Measurements from ENCODE around the gene KLF12.

KLF12 gene

DNA sequence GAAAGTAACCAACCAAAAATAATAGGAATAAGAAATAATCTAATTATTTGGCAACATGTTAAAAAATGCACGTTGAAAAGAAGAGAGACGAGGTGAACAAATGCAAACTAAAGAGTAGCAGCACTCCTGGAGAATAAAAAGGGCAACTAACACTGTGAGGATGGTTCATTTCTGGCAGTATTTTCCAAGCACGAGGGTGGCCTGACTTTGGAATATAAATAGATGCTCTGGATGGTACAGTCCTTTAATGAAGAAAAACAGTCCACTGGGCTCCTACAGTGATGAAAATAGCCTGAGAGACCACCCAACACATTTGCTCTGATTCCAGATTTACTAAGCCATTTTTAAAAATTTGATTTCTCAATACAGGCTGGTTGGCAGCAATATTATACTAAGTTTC is 17.7 kb upstream of the KLF12 start:
- TF ChIP-seq, protein P1, sequence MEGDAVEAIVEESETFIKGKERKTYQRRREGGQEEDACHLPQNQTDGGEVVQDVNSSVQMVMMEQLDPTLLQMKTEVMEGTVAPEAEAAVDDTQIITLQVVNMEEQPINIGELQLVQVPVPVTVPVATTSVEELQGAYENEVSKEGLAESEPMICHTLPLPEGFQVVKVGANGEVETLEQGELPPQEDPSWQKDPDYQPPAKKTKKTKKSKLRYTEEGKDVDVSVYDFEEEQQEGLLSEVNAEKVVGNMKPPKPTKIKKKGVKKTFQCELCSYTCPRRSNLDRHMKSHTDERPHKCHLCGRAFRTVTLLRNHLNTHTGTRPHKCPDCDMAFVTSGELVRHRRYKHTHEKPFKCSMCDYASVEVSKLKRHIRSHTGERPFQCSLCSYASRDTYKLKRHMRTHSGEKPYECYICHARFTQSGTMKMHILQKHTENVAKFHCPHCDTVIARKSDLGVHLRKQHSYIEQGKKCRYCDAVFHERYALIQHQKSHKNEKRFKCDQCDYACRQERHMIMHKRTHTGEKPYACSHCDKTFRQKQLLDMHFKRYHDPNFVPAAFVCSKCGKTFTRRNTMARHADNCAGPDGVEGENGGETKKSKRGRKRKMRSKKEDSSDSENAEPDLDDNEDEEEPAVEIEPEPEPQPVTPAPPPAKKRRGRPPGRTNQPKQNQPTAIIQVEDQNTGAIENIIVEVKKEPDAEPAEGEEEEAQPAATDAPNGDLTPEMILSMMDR (IDR thresholded peaks at IDR 0.05; ENCODE audit: insufficient read depth, missing control alignments) = no peak
- no peak for FAIRE-seq
- no peak for DNase-seq (ENCODE audit: insufficient read length, low spot score)

DNA sequence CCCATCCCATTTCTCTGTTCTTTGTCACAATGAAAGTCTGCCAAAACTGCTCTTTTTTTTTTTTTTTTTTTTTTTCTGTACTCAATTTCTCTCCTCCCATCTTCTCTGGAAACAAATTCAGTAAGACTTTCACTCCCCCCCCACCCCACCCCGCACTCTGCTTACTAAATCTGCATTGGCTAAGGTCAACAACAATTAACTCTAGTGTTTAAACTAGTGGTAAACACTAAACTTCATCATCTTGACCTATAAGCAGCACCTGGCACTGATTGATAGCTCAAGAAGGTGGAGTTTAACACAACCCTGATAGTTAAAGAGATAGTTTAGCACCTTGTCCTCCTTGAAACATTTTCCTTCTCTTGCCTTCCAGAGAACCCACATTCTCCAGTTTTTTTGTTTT is 14.1 kb upstream of the KLF12 start:
- no peak for DNase-seq (ENCODE audit: insufficient read length, low spot score)
- no peak for FAIRE-seq

DNA sequence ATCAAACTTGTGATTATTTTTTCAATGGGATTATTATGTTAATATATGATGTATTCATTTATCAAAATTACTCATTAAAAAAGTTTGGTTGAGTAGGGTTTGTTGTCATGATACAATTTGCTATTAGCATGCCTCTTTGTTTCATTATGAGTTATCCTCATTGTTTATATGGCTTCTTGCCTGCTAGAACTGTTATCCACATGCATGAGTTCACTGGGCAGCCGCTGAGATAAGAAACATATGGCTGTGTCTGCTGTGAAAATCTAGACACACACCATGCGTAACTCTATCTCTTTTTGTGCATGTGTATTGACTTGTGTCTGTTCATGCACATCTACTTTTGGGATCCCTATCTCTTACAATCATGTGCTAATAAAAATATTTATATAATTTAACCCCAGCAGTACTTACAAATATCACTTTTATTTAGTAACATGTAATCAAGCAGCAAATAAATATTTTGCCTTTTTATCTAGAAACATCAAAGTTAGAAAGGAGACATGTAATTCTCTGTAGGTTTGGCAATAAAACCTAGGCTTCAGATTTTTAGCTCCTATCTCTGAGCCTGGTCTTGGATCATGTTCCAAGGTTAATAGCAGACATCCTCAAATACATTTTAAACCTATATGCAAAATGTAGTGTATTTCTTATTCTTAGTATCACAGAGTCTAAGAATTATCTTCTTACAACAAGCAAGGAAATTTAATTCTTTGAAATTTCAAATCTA is 11.2 kb upstream of the KLF12 start:
- TF ChIP-seq, protein P1 (IDR thresholded peaks at IDR 0.05; ENCODE audit: insufficient read depth, missing control alignments) = no peak
- DNase-seq (ENCODE audit: insufficient read length, low spot score) (no peak), FAIRE-seq (no peak)

More for the DNA sequence above, 14.1 kb upstream of the KLF12 start:
- TF ChIP-seq, protein P1 (IDR thresholded peaks at IDR 0.05; ENCODE audit: insufficient read depth, missing control alignments) = no peak

DNA sequence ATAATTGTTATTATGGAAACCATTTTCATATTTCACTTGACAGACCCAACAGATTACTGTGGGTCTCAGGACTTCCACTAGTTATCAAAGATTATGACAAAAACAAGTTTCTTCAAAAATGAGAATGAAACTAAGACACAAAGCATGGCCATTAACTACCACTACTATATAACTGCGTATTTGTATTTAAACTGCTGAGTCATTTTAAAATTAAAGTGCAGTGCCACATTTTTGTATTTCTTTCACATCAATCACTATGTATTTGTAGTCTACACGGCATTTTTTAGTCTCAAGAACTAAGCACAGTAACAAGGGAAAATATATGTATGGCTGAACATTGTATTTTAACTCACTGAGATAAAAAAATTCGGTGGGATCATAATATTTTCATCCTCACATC is 10.1 kb upstream of the KLF12 start:
- no peak for FAIRE-seq
- DNase-seq (ENCODE audit: insufficient read length, low spot score) = no peak
- TF ChIP-seq, protein P1 (IDR thresholded peaks at IDR 0.05; ENCODE audit: insufficient read depth, missing control alignments) = no peak

DNA sequence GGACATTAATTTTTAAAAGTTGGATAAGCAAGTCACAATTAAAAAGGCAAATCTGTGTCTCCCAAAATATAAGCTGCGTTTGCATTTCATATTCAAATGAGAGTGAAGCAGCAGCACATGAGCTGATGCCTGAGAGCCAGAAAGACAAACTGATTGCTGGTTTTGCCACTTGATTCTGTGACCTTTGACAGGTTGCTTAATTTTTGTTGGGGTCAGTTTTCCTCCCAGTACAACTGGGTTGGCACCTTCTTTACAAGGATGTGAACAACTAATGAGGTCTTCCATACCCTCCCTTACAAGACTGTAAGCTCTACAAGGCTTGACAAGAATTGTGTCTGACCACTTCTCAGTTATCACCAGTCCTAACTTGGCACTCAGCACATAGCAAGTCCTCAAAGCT is 8.1 kb upstream of the KLF12 start:
- FAIRE-seq (no peak), DNase-seq (ENCODE audit: insufficient read length, low spot score) (no peak)
- TF ChIP-seq, protein P1 (IDR thresholded peaks at IDR 0.05; ENCODE audit: insufficient read depth, missing control alignments) = no peak

DNA sequence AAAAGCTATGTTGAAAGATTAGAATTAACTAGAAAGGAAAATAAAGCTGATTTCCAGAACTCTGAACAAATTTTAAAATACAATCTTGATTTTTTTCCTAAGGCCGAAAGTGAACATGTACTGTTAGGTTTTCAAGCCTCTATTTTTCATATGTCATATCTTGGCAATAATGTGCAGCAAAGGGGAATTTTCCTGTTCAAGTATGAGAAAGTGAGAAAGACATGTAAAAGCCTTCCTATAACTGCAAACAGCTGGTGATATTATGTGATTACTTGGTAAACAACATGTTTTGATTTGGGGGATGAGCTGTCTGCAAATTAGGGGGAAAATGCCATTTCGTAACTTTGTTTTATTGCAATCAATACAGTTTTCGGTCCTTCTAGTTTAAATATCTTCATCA is 4.0 kb upstream of the KLF12 start:
- DNase-seq (ENCODE audit: insufficient read length, low spot score) (no peak), FAIRE-seq (no peak)
- TF ChIP-seq, protein P1 (IDR thresholded peaks at IDR 0.05; ENCODE audit: insufficient read depth, missing control alignments) = no peak

DNA sequence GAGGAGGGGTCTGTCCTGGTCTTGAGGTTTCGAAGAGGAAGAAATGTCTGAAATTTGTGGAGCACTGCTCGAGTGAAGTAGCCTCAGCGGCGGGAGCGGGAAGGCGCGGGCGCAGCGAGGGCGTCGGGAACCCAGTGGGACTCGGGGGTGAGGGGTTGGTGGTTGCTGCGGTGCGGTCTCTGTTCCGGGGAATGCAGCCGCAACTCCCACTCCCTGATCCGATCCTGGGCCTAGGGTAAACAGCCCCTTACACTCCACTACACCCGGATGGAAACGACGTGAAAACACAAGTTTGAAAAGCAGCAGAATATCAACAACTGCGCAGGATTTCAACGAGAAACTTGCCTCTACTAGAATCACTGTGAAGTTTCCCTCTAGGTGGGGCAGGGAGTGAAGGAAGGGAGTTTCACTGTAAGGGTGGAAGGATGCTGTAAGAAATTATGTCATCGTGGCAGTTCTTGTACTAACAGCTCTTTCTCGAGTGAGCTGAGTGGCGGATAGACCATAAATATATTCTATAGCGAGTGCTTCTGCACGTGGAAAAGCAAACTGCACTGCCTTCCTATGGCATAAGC is 2.0 kb upstream of the KLF12 start:
- FAIRE-seq = no peak
- TF ChIP-seq, protein P1 (IDR thresholded peaks at IDR 0.05; ENCODE audit: insufficient read depth, missing control alignments) = no peak
- no peak for DNase-seq (ENCODE audit: insufficient read length, low spot score)

All from D721Med (cell line).